H1 (cell line): Measurements from ENCODE around the gene APC2. TPM values are rescaled to one million over a fixed set of nuclear protein-coding genes. Genes with fewer than 3 reads are reported as not detected.
A peak's percentile ranks its signal among the peaks of the same experiment; 100 is the strongest.
"Not testable (repeated sequence)": the region's sequence is repeated elsewhere in the genome, so short reads cannot be mapped to it uniquely, and the experiment has no call there.

Source experiments
- CTCF ChIA-PET: fragments of 300-600 bp; sonication (Branson Sonifier 250); formaldehyde crosslinking; loops from one replicate; lab custom pipeline; 2021; ENCODE audit not compliant: partially characterized antibody; lab: Charles Lee
- POLR2A ChIA-PET: fragments of 300-600 bp; sonication (Branson Sonifier 250); formaldehyde crosslinking; loops from one replicate; lab custom pipeline; 2021; ENCODE audit warnings: inconsistent platforms; ENCODE audit not compliant: partially characterized antibody; lab: Charles Lee
- DNase-seq, 2 experiments: peaks; one replicate each; pipeline versions ENCODE4 v3.0.0 to v3.0.0-alpha.2; 2010 to 2022; ENCODE audit warnings: low spot score in 2 of 2, low read depth in 1 of 2, mixed read lengths in 1 of 2
- FAIRE-seq: peaks from 2 replicates; lab custom pipeline; 2011; peaks lifted over from hg19 to GRCh38; lab: Jason Lieb, UNC
- H2AFZ ChIP-seq: 2 replicates; pipeline ENCODE4 v1.8.1; 2012; ENCODE audit warnings: low read length, inconsistent platforms
- H2AK5ac ChIP-seq: 2 replicates; pipeline ENCODE4 v1.6.1; 2013; ENCODE audit warnings: low read depth, low read length
- H2BK120ac ChIP-seq: replicated peaks from 2 replicates; pipeline ENCODE3; 2013; ENCODE audit warnings: low read depth, low read length, inconsistent platforms
- H2BK12ac ChIP-seq: 2 replicates; pipeline ENCODE4 v1.6.1; 2013; ENCODE audit warnings: low read depth, low read length
- H2BK15ac ChIP-seq: 2 replicates; pipeline ENCODE4 v1.6.1; 2013; ENCODE audit warnings: low read length
- H2BK20ac ChIP-seq: 2 replicates; pipeline ENCODE4 v1.6.1; 2013; ENCODE audit warnings: low read length
- H2BK5ac ChIP-seq: 2 replicates; pipeline ENCODE4 v1.6.1; 2013; ENCODE audit warnings: low read depth, low read length
- H3K14ac ChIP-seq: 2 replicates; pipeline ENCODE4 v1.6.1; 2013; ENCODE audit warnings: inconsistent platforms; ENCODE audit not compliant: insufficient read length
- H3K18ac ChIP-seq: 2 replicates; pipeline ENCODE4 v1.6.1; 2013; ENCODE audit warnings: low read length; ENCODE audit errors: extremely low read depth
- H3K23ac ChIP-seq: 2 replicates; pipeline ENCODE4 v1.6.1; 2013; ENCODE audit warnings: inconsistent platforms; ENCODE audit not compliant: insufficient read length
- H3K23me2 ChIP-seq: 2 replicates; pipeline ENCODE4 v1.6.1; 2013; ENCODE audit warnings: low read depth, low read length
- H3K27ac ChIP-seq: 2 replicates; pipeline ENCODE4 v1.6.1; 2011; ENCODE audit warnings: low read depth, low read length, inconsistent platforms
- H3K27me3 ChIP-seq, 4 experiments: replicated peaks in 1 of 4; 1 replicate in 1 of 4; 2 replicates in 3 of 4; pipeline versions ENCODE4 v1.6.1 to v1.8.1; 2011 to 2013; ENCODE audit warnings: low read length in 3 of 4, mild to moderate bottlenecking in 3 of 4, inconsistent platforms in 2 of 4, mixed read lengths in 2 of 4, moderate library complexity in 1 of 4; ENCODE audit not compliant: control insufficient read depth in 3 of 4, insufficient read depth in 3 of 4; ENCODE audit errors: extremely low read depth in 1 of 4
- H3K36me3 ChIP-seq, 4 experiments: 2 replicates each; pipeline versions ENCODE4 v1.6.1 to v1.8.1; 2011 to 2013; ENCODE audit warnings: mild to moderate bottlenecking in 4 of 4, low read length in 3 of 4, moderate library complexity in 2 of 4, control low read depth in 1 of 4, inconsistent platforms in 1 of 4; ENCODE audit not compliant: insufficient read depth in 4 of 4, control insufficient read depth in 2 of 4
- H3K4ac ChIP-seq: replicated peaks from 2 replicates; pipeline ENCODE3; 2013; ENCODE audit warnings: low read length, low read depth, mixed read lengths, inconsistent platforms; ENCODE audit not compliant: insufficient read length
- H3K4me1 ChIP-seq, 4 experiments: replicated peaks in 1 of 4; 1 replicate in 1 of 4; 2 replicates in 3 of 4; pipeline versions ENCODE4 v1.6.1 to v1.8.1; 2011 to 2013; ENCODE audit warnings: low read length in 3 of 4, inconsistent platforms in 2 of 4, mixed read lengths in 1 of 4; ENCODE audit not compliant: insufficient read depth in 4 of 4, control insufficient read depth in 3 of 4
- H3K4me2 ChIP-seq, 2 experiments: 2 replicates each; pipeline versions ENCODE4 v1.6.1 to v1.8.1; 2011 to 2013; ENCODE audit warnings: low read depth in 2 of 2, low read length in 2 of 2, control low read depth in 1 of 2, inconsistent platforms in 1 of 2, mild to moderate bottlenecking in 1 of 2; ENCODE audit not compliant: insufficient read depth in 1 of 2
- H3K4me3 ChIP-seq, 4 experiments: fragments of 200-600, 300-600 bp in 1 of 4; sonication (generic), shearing (Covaris generic), sonication (Bioruptor Twin) in 1 of 4; 2 replicates each; pipeline versions ENCODE4 v1.5.1 to v1.8.1; 2011 to 2016; ENCODE audit warnings: low read length in 4 of 4, low read depth in 3 of 4, control low read depth in 2 of 4, inconsistent platforms in 2 of 4, mild to moderate bottlenecking in 2 of 4, mixed read lengths in 1 of 4, moderate library complexity in 1 of 4; ENCODE audit not compliant: insufficient read depth in 2 of 4; ENCODE audit errors: extremely low read depth in 1 of 4
- H3K56ac ChIP-seq: replicated peaks from 2 replicates; pipeline ENCODE3; 2013; ENCODE audit warnings: low read depth, mild to moderate bottlenecking, mixed read lengths, low read length, inconsistent platforms; ENCODE audit not compliant: insufficient read length
- H3K79me1 ChIP-seq: 2 replicates; pipeline ENCODE4 v1.6.1; 2013; ENCODE audit warnings: low read depth, low read length, control low read depth
- H3K79me2 ChIP-seq, 2 experiments: 2 replicates each; pipeline versions ENCODE4 v1.6.1 to v1.8.1; 2012 to 2013; ENCODE audit warnings: low read length in 2 of 2, mild to moderate bottlenecking in 2 of 2, inconsistent platforms in 1 of 2; ENCODE audit not compliant: insufficient read depth in 2 of 2, control insufficient read depth in 1 of 2
- H3K9ac ChIP-seq, 4 experiments: replicated peaks in 1 of 4; 1 replicate in 1 of 4; 2 replicates in 3 of 4; pipeline versions ENCODE4 v1.6.1 to v1.8.1; 2011 to 2013; ENCODE audit warnings: low read depth in 3 of 4, low read length in 3 of 4, control low read depth in 2 of 4, mild to moderate bottlenecking in 2 of 4, moderate library complexity in 2 of 4, inconsistent platforms in 1 of 4; ENCODE audit errors: extremely low read depth in 1 of 4
- H3K9me3 ChIP-seq, 2 experiments: 2 replicates each; pipeline versions ENCODE4 v1.6.1 to v1.8.1; 2012 to 2013; ENCODE audit warnings: mild to moderate bottlenecking in 2 of 2, moderate library complexity in 2 of 2, control low read depth in 1 of 2, inconsistent platforms in 1 of 2, low read depth in 1 of 2, low read length in 1 of 2, mixed read lengths in 1 of 2; ENCODE audit not compliant: insufficient read depth in 2 of 2
- H4K20me1 ChIP-seq, 2 experiments: replicated peaks in 1 of 2; 2 replicates each; pipeline versions ENCODE3 to v1.8.1; 2011 to 2013; ENCODE audit warnings: inconsistent platforms in 2 of 2, low read length in 2 of 2, mild to moderate bottlenecking in 1 of 2; ENCODE audit not compliant: insufficient read depth in 2 of 2, control insufficient read depth in 1 of 2
- H4K5ac ChIP-seq: 2 replicates; pipeline ENCODE4 v1.6.1; 2013; ENCODE audit warnings: low read length, low read depth, mixed read lengths, inconsistent platforms; ENCODE audit not compliant: insufficient read length
- H4K8ac ChIP-seq: 2 replicates; pipeline ENCODE4 v1.8.0; 2013; ENCODE audit warnings: mild to moderate bottlenecking, moderate library complexity, low read length, inconsistent platforms; ENCODE audit not compliant: insufficient read depth; ENCODE audit errors: extremely low read depth
- H4K91ac ChIP-seq: replicated peaks from 2 replicates; pipeline ENCODE3; 2013; ENCODE audit warnings: low read length, mixed read lengths, inconsistent platforms; ENCODE audit not compliant: insufficient read length
- WGBS, 2 experiments: shearing (Covaris generic) in 1 of 2; methylation state at CpG; one replicate each; pipeline versions ENCODE4 v1.1.6 to v1.1.7; 2013 to 2015; ENCODE audit warnings: low lambda C conversion rate in 2 of 2, mixed read lengths in 2 of 2, inconsistent platforms in 1 of 2, low coverage in 1 of 2, missing lambda C conversion rate in 1 of 2; ENCODE audit not compliant: insufficient replicate concordance in 2 of 2, insufficient coverage in 1 of 2, insufficient read length in 1 of 2; ENCODE audit errors: extremely low coverage in 1 of 2, missing lambda C conversion rate in 1 of 2; 5-methylcytosine and 5-hydroxymethylcytosine counted together
- polyA plus RNA-seq, 7 experiments: library from polyadenylated mRNA; depleted of rRNA in 3 of 7; stranded (reverse) in 5 of 7; unstranded in 2 of 7; fragments of >200 nt in 5 of 7; fragments of 200-250 nt in 2 of 7; gene quantifications; 1 replicate in 5 of 7; 2 replicates in 1 of 7; 4 replicates in 1 of 7; pipeline versions ENCODE4 v1.2.1 to v1.2.3, GENCODE V29; 2011 to 2013; ENCODE audit warnings: missing spikeins in 2 of 7, mixed read lengths in 2 of 7
- total RNA-seq: library from RNA; stranded (reverse); fragmentation: NEBNext Ultra II Directional; extraction: Animal tissue kit (Norgen Biotek cat#: 25700); gene quantifications from 2 replicates; pipeline ENCODE4 v1.2.1, GENCODE V29; 2021

The APC2 gene
- total and polyA plus RNA-seq, 2 of the 8 experiments (the other 6 are each of a cell fraction or from before 2014, with no cell fraction given) = 1.3 to 4.1 TPM

DNA sequence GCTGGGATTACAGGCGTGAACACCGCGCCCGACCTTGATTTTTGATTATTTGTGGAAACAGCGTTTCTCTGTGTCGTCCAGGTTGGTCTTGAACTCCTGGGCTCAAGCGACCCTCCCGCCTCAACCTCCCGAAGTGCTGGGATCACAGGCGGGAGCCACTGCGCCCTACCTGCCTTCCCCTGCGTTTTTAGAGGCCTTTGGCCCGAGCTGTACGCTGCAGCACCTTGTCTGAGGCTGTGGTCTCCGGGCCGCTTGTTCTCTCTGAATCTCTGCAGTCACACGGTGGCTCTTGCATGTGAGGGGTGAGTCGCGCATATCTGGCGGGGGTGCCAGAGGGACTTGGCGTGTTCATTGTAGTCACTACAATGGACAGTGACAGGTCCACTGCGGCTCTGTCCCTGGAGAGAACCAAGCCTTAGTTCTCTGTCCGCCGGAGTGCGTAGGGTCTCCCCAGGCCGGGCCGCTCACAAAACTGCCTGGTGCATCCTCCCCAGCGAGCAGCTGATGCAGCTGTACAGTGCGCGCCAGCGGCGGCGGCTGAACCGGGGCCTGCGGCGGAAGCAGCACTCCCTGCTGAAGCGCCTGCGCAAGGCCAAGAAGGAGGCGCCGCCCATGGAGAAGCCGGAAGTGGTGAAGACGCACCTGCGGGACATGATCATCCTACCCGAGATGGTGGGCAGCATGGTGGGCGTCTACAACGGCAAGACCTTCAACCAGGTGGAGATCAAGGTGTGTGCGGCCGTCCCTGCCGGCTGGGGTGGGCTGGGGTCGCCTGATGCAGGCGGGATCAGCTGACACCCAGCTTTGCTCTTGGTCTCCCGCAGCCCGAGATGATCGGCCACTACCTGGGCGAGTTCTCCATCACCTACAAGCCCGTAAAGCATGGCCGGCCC lies 10.2 kb upstream of the APC2 start:
- H2BK12ac ChIP-seq, H3K23ac ChIP-seq, H4K8ac ChIP-seq, H3K23me2 ChIP-seq, H3K14ac ChIP-seq, H3K4me1 ChIP-seq, FAIRE-seq, H2BK20ac ChIP-seq, H3K4ac ChIP-seq, H3K56ac ChIP-seq, H3K18ac ChIP-seq, H2BK15ac ChIP-seq, H3K27ac ChIP-seq, H2AK5ac ChIP-seq, H4K91ac ChIP-seq, H2BK120ac ChIP-seq, DNase-seq, H3K79me1 ChIP-seq, H3K9me3 ChIP-seq, H3K27me3 ChIP-seq, H4K5ac ChIP-seq, H2AFZ ChIP-seq: not testable (repeated sequence)
- peaks cover 2 to 24% of the 10 kb centered on the region in 2 experiments; a peak in 3 of 4 replicates for H3K79me2 ChIP-seq
- peak overlapping the region; percentile 74 to 75 for H3K4me2 ChIP-seq
- peaks cover 23 to 29% of the 10 kb centered on the region in 2 experiments for H4K20me1 ChIP-seq
- ChIA-PET CTCF (interaction anchor here (0.6 to 1.2 kb wide), 4 partner anchors 16 to 159 kb away, joined by 3 read pairs; no protein-coding TSS in a partner anchor), POLR2A (interaction anchor here (0.8 to 7.6 kb wide), 23 partner anchors 9 to 213 kb away, joined by 3 to 109 read pairs (median 3); partner anchors contain the start of genes APC2, CIRBP, REEP6 and TCF3)
- peaks cover 26 to 44% (median 29%) of the 10 kb centered on the region in 4 experiments for H3K36me3 ChIP-seq
- WGBS, 2 experiments = 86% methylated on average over 57 of the region's 57 CpGs; no CpG with 5 or more reads in 1 of the 2 experiments
- peak overlapping the region; percentile 63 to 97 (median 94) for H3K9ac ChIP-seq
- H2BK5ac ChIP-seq = peak overlapping the region; percentile 9; the same call in 1 of the 2 replicates
- H3K4me3 ChIP-seq = peak overlapping the region; percentile 72 to 97 (median 90)
